Measurements from ENCODE around the gene SLC7A1. TPM values are rescaled to one million over a fixed set of nuclear protein-coding genes. Genes with fewer than 3 reads are reported as not detected.

Gene SLC7A1
- polyA plus RNA-seq, 2 of the 4 experiments (the other 2 are of a cell fraction) = 19.9 to 24.8 TPM

GRCh38 chr13:29491248-29491647 lies 104.2 kb downstream of the SLC7A1 start:
- H3K27ac ChIP-seq = no peak overlapping the region
- DNase-seq (ENCODE audit: low read depth in 1 of 2, low spot score in 1 of 2) = no peak
- H3K4me1 ChIP-seq = no peaks in the 10 kb centered on the region
- H3K9me3 ChIP-seq = no peaks in the 10 kb centered on the region
- no peak overlapping the region for H3K4me2 ChIP-seq
- no peak for ATAC-seq
- 38% methylated on average over 2 of the region's 2 CpGs for WGBS (ENCODE audit: missing lambda C conversion rate)
- no peak for TF ChIP-seq BCL3 (IDR thresholded peaks at IDR 0.05)
- no peak for TF ChIP-seq KDM1A (IDR thresholded peaks at IDR 0.05; ENCODE audit: low read depth)
- no peak for TF ChIP-seq POLR2AphosphoS2 (conservative IDR thresholded peaks at IDR 0.05; ENCODE audit: low read length)
- TF ChIP-seq SREBF2 (IDR thresholded peaks at IDR 0.05) = no peak
- TF ChIP-seq REST (IDR thresholded peaks at IDR 0.05) = no peak
- TF ChIP-seq ZSCAN20 (CRISPR knock-in tag; IDR thresholded peaks at IDR 0.05) = no peak
- TF ChIP-seq NPAS2 (CRISPR knock-in tag; IDR thresholded peaks at IDR 0.05; ENCODE audit: borderline replicate concordance) = no peak
- TF ChIP-seq POLR2A (IDR thresholded peaks at IDR 0.05; ENCODE audit: low read length) = no peak
- TF ChIP-seq MYC (IDR thresholded peaks at IDR 0.05; ENCODE audit: borderline replicate concordance, low read length) = no peak
- TF ChIP-seq MAZ (IDR thresholded peaks at IDR 0.05; ENCODE audit: borderline replicate concordance, low read depth, low read length) = no peak
- ChIA-PET CTCF (no interaction called here), POLR2A (no interaction called here)
- no peak overlapping the region for H3K4me3 ChIP-seq
- no peak for FAIRE-seq

- no peak for DNase-seq (ENCODE audit: low read depth in 1 of 2, low spot score in 1 of 2)
- H3K4me2 ChIP-seq = no peak overlapping the region
- ATAC-seq = no peak
- no peaks in the 10 kb centered on the region for H3K9me3 ChIP-seq
- TF ChIP-seq FOSB (CRISPR knock-in tag; IDR thresholded peaks at IDR 0.05) (no peak), HMGXB4 (CRISPR knock-in tag; IDR thresholded peaks at IDR 0.05; ENCODE audit: borderline replicate concordance) (no peak), REST (IDR thresholded peaks at IDR 0.05) (no peak), JUNB (IDR thresholded peaks at IDR 0.05) (no peak), TFCP2L1 (CRISPR knock-in tag; IDR thresholded peaks at IDR 0.05) (no peak), GATA3 (IDR thresholded peaks at IDR 0.05; ENCODE audit: borderline replicate concordance) (no peak), RARB (CRISPR knock-in tag; IDR thresholded peaks at IDR 0.05) (no peak), TP53 (CRISPR knock-in tag; IDR thresholded peaks at IDR 0.05) (no peak), MAX (IDR thresholded peaks at IDR 0.05) (no peak), HOXB5 (CRISPR knock-in tag; IDR thresholded peaks at IDR 0.05) (no peak), EHMT2 (IDR thresholded peaks at IDR 0.05; ENCODE audit: low read depth) (no peak), KDM5A (IDR thresholded peaks at IDR 0.05) (no peak), CHD2 (IDR thresholded peaks at IDR 0.05; ENCODE audit: low read length, partially characterized antibody) (no peak), CBX2 (IDR thresholded peaks at IDR 0.05; ENCODE audit: borderline replicate concordance, low read depth) (no peak), RCOR1 (IDR thresholded peaks at IDR 0.05; ENCODE audit: low read depth, low read length) (no peak), HOXB13 (CRISPR knock-in tag; IDR thresholded peaks at IDR 0.05; ENCODE audit: low read depth) (no peak), ESRRA (IDR thresholded peaks at IDR 0.05; ENCODE audit: borderline replicate concordance, low read length) (no peak), FOXS1 (CRISPR knock-in tag; IDR thresholded peaks at IDR 0.05) (no peak)
- CTCF ChIA-PET = interaction anchor here (1.4 to 1.5 kb wide), 2 partner anchors 17 to 18 kb away, joined by 4 read pairs; no protein-coding TSS in a partner anchor
- 65% methylated on average over 7 of the region's 9 CpGs for WGBS (ENCODE audit: missing lambda C conversion rate)
- no peaks in the 10 kb centered on the region for H3K4me1 ChIP-seq
- H3K4me3 ChIP-seq = no peak overlapping the region
- H3K27ac ChIP-seq = no peak overlapping the region
- POLR2A ChIA-PET = no interaction called here
- no peak for FAIRE-seq
These were observed 105.0 kb downstream of the SLC7A1 start for GRCh38 chr13:29490561-29490885.

Data from A549 (cell line).